CD4-positive, alpha-beta T cell treated with Interleukin-17A for 4 hours (primary cell): ENCODE measurements around the gene INPP5E.
"Not testable (repeated sequence)": the region's sequence is repeated elsewhere in the genome, so short reads cannot be mapped to it uniquely, and the experiment has no call there.

Experiments
- DNase-seq: peaks from one replicate; pipeline ENCODE4 v3.0.0-alpha.2; 2020; ENCODE audit warnings: mixed read lengths

Gene INPP5E

DNA sequence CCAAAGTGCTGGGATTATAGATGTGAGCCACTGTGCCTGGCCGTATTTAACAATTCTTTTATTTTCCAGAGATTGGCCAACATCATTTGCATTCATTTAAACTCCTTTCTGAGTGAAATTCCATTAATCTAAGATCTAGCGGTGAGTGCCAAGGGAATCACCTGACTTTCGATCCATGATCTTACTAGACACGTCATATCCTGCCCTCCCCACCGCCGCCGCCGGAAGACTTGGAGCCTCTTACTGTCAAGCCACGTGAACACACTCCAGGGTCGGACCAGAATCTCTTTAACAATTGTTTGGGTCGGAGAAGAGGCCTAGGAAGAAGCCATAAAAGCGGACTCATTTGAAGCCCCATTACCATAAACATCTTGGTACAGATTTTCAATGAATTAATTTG lies 12.9 kb downstream of the INPP5E start:
- no peak for DNase-seq

DNA sequence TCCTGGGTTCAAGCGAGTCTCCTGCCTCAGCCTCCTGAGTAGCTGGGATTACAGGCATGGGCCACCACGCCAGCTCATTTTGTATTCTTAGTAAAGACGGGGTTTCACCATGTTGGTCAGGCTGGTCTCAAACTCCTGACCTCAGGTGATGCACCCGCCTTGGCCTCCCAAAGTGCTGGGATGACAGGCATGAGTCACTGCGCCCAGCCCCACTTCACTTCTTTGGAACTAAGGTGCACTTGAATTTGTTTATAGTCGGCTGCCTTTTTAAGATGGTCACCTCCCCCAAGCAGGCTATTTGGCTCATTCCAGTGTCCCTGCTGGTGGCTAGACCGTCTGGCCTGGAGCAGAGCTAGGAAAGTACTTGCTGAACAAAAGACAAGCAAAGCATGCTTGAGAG lies 14.3 kb downstream of the INPP5E start:
- not testable (repeated sequence) for DNase-seq

GRCh38 chr9:136424750-136425362 lies 14.8 kb downstream of the INPP5E start:
- no peak for DNase-seq

- DNase-seq: no peak
Observed at GRCh38 chr9:136423432-136424146, 16.1 kb downstream of the INPP5E start.

GRCh38 chr9:136422876-136423275 lies 16.8 kb downstream of the INPP5E start:
- DNase-seq: no peak

DNA sequence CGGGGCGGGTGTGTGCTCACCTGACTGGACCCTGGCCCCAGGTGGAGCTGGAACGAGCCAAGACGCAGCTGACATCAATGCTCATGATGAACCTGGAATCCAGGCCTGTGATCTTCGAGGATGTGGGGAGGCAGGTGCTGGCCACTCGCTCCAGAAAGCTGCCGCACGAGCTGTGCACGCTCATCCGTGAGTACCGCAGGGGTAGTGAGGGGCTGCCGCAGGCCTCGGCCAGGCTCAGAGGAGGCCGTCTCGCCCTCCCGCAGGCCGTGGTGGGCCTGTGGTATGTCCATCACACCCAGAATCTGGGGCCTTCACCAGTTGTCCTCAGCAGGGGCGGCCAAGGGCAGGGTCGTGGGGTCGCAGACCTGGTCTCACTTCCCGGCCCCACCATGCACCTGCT lies 17.9 kb downstream of the INPP5E start:
- DNase-seq: no peak

GRCh38 chr9:136419092-136419420 lies 20.6 kb downstream of the INPP5E start:
- no peak for DNase-seq

GRCh38 chr9:136418182-136419091 lies 21.2 kb downstream of the INPP5E start:
- DNase-seq: no peak

DNA sequence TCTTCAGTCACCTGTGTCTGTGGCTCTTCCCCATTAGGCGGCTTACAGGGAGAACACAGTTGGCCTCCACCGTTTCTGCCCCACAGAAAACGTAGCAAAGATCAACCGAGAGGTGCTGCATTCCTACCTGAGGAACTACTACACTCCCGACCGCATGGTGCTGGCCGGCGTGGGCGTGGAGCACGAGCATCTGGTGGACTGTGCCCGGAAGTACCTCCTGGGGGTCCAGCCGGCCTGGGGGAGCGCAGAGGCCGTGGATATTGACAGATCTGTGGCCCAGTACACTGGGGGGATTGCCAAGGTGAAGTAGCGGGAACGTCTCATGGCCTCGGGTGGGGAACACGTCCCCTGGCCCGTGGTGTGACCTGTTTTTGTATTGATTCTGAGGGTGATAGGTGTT lies 22.7 kb downstream of the INPP5E start:
- no peak for DNase-seq

GRCh38 chr9:136416427-136416826 lies 23.2 kb downstream of the INPP5E start:
- DNase-seq: no peak

DNA sequence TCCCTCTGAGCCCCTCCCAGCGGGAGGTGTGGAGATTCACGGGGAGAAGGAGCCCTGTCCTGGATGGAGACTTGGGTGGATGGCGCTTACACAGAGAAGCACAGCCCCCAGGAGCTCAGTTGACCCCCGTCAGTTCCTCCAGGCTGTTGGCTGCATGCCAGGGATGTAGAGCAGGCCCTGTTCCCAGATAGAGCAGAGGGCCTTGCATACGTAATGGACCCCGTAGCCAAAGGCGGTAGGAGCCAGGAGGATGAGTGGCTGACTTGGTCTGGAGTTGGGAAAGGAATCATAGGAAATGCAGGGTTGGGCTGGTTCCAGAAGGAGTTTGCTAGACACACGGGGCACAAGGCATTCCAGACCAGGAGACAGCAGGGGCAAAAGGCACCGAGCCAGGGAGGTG lies 26.7 kb downstream of the INPP5E start:
- no peak for DNase-seq

- DNase-seq: no peak
Observed at GRCh38 chr9:136411378-136411777, 28.3 kb downstream of the INPP5E start.

DNA sequence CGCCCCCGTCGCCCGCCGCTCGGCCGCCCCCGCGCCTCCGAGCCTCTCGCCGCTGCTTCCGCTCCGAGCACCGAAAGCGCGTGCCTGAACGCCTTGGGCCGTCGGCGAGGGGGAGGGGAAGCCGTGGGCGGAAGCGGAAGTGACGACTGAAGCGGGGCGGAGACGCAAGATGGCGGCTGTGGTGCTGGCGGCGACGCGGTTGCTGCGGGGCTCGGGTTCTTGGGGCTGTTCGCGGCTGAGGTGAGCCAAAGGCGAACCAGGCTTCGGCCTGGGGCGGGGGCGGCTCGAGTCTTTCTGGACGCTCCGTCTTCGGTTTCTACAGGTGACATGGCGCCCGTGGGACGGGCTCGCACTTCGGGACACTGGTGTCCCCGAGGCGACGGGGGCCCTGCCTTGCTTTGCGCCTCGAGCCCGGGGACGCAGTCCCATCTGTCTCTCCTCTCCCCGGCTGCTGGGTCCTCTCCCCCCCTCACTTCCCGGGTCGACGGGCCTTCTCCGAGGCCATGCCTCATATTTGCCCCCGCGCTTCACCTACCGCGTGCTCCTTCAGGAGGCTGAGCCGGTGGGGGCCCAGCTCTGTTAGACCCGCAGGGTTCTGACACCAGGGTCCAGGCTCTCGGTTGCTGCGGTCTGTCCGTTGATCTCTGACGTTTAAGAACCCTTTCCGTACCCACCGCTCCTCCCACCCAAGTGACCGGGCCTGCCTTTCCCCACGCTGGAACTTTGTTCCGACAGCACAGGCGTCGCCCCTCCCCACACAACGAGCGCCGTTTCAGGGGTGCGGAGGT lies 29.0 kb downstream of the INPP5E start, which contains the start of the genes ENTR1 and PMPCA:
ENTR1 (minus strand) TSS at position 115 of the 788 bp plus-strand sequence. CDS start 217 bp downstream, outside the sequence.
PMPCA (plus strand) TSS at position 159 of the 788 bp plus-strand sequence; CDS start at position 170, 11 bp downstream.
- peak; percentile 96 for DNase-seq

DNA sequence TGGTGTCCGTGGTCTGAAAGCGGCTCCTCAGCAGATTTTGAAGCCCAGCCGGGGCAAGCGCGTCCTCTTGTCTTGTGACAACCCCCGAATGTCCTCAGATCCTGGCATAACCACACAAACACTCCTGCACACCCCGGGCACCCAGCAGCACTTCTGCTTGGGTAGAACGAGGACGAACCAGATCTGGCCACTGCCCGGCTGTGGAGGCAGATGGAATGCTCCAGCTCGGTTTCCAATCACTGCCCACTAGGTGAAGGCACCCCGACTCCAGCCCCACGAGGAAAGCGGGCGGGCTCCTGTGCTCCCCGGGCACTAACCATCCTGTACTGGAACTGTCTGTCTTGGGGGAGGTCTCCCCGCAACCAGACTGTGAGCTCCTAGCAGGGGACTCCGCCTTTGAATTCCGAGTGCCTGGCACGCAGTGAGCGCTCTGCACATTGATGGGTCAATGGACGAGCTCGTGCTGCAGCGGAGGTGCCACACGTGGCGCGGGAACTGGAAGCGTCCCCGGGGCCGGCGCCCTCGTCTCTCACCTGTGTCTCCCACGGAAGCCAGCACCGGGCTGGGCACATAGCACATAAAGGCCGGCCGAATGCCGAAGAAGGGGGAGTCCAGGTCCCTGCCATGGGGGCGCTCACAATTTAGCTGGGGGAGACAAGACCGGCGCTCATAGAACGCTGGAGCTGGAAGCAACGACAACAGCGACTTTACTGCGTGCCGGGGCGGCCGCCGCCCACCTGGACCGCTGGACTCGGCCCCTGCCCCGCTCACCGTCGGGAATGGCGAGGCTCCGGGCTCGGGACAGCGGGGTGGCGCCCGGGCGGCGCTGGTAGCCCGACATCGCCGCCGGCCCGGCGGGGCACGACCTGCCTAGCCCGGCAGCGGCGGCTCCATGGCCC lies 29.8 kb downstream of the INPP5E start:
- peak; percentile 48 for DNase-seq

DNA sequence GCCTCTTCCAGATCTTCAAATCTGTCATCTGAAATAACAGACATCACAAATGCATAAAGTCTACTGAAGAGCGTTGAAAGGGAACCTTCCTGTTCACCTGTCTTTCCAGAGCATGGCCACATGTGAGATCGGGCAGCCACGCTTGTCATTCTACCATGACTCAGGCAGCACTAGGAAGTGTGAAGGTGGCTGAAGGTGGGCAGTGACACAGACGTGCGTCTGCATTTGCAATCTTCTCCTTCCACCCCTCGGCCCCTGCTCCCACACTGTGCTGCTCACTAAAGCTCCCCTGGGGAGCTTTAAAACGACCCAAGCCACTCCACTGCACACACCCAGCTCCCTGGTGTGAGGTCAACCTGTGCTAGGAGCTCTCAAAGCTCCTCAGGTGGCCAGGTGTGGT lies 31.7 kb downstream of the INPP5E start:
- DNase-seq: peak; percentile 42

GRCh38 chr9:136407061-136407460 lies 32.6 kb downstream of the INPP5E start:
- not testable (repeated sequence) for DNase-seq

- DNase-seq: not testable (repeated sequence)
Observed at GRCh38 chr9:136405904-136406303, 33.7 kb downstream of the INPP5E start.

GRCh38 chr9:136405481-136405880 lies 34.2 kb downstream of the INPP5E start:
- DNase-seq: no peak

DNA sequence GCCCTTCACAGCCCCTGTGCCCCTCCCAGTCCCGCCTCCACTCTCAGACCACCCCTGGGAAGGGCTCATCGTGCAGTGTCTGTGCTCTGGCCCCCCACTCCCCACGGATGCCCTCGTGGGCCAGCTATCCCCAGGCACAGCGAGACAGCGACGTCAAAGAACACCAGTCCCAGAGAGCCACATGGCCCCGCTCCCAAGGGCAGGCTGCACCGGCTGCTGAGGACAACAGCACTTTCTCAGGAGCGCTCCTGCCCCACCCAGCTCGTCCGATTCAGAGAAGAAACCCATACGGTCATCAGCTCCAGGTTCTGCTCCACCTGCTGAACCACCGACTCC lies 34.9 kb downstream of the INPP5E start:
- DNase-seq: peak; percentile 11

DNA sequence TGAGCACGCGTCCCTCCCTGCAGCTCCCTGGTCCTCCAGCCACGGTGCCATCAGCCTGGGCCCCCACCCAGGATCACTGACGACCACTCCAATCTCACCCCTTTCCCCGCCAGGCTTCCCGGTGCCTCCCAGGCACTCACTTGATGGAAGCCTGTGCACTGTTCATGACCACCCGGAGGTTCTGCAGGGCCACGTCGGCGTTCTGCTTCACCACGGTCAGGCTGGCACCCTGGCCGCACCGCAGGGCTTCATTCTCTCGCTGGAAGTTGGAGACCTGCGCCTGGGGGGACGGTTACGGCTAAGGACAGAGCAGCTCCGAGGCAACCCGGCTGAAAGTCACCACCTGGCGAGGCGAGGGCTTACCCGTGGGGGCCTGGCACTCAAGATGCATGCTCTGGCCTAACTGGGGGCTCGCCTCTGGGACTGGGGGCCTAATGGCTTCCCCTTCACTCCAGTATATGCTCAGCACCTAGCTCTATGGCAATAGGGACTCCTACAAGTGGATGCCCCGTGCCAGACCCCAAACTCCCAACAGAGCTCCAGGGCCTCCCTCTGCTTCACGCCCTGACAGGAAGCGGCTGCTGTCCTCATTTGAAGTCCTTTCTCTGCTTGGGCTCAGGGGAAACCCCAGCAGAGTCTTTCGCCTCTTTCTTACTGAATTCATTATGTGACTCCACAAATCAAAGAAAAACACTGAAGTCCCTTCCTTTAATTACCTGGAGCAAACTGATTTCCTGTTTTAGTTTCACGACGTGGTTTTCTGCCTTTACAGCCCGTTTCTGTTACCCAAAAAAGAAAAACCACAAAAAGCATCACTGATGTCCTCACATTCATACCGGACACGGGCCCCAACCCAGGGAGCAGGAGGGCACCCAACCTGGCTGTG lies 35.5 kb downstream of the INPP5E start:
- peak; percentile 40 for DNase-seq

DNA sequence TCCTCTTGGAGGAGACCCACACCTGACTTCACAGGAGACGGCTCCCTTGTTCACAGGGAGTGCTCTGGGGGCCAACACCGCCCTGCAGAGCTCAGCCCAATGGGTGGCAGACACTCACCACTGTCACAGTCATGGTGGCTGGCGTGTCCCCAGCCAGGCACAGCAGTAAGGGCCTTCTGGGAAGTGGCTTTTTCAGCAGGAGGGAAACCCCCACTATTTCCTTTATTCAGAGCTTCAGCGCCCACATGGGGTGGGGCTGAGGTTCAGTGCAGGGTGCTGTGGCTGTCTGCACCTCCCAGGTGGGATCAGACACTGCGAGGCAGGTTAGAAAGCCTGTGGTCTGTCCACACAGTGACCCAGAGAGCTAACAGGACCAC lies 36.1 kb downstream of the INPP5E start:
- DNase-seq: peak; percentile 73
